ENCODE measurements around the gene PLCB1.

Gene PLCB1

GRCh38 chr20:8700756-8701155 lies 568.7 kb downstream of the PLCB1 start:
- TF ChIP-seq, protein P1, sequence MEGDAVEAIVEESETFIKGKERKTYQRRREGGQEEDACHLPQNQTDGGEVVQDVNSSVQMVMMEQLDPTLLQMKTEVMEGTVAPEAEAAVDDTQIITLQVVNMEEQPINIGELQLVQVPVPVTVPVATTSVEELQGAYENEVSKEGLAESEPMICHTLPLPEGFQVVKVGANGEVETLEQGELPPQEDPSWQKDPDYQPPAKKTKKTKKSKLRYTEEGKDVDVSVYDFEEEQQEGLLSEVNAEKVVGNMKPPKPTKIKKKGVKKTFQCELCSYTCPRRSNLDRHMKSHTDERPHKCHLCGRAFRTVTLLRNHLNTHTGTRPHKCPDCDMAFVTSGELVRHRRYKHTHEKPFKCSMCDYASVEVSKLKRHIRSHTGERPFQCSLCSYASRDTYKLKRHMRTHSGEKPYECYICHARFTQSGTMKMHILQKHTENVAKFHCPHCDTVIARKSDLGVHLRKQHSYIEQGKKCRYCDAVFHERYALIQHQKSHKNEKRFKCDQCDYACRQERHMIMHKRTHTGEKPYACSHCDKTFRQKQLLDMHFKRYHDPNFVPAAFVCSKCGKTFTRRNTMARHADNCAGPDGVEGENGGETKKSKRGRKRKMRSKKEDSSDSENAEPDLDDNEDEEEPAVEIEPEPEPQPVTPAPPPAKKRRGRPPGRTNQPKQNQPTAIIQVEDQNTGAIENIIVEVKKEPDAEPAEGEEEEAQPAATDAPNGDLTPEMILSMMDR (IDR thresholded peaks at IDR 0.05), result no peak

GRCh38 chr20:8706961-8707700 lies 575.1 kb downstream of the PLCB1 start:
- TF ChIP-seq, protein P1 (IDR thresholded peaks at IDR 0.05), result no peak

GRCh38 chr20:8709627-8710026 lies 577.6 kb downstream of the PLCB1 start:
- TF ChIP-seq, protein P1 (IDR thresholded peaks at IDR 0.05), result no peak

GRCh38 chr20:8711501-8711900 lies 579.4 kb downstream of the PLCB1 start:
- TF ChIP-seq, protein P1 (IDR thresholded peaks at IDR 0.05), result no peak

GRCh38 chr20:8714206-8714605 lies 582.1 kb downstream of the PLCB1 start:
- TF ChIP-seq, protein P1 (IDR thresholded peaks at IDR 0.05), result no peak

DNA sequence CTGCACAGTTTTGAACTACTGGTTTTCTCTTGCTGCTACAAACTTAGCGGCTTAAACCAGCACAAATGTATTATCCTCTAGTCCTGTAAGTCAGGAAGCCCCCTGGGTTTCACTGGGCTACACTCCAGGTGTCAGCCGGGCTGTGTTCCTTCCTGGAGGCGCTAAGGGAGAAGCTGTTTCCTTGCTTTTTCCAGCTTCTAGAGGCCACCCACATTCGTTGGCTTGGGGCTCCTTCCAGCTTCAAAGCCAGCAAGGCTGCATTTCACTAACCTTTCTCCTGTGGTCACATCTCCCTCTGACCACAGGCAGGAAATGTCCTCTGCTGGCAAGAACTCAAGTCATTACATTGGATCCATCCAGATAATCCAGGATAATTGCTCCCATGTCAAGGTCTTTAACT lies 586.2 kb downstream of the PLCB1 start:
- TF ChIP-seq, protein P1 (IDR thresholded peaks at IDR 0.05), result no peak

GRCh38 chr20:8720089-8720488 lies 588.0 kb downstream of the PLCB1 start:
- TF ChIP-seq, protein P1 (IDR thresholded peaks at IDR 0.05), result no peak

DNA sequence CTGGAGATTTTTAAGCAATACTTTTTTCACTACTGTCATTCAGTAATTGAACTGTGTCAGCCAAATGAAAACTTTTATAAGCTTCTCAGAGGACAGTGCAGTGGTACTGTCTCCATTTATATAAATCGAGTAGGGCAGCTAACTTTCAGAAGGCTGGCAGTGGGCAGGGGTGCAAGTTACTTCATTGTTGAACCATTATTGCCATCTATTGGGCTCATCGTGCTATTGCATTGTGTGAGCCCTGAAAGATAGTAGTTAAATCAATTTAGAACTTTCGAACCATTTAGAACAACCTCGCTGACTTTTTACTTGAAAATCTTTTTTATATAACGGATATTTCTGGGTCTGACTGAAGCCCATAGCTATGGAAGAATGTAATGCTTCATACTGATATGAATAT lies 589.0 kb downstream of the PLCB1 start:
- TF ChIP-seq, protein P1 (IDR thresholded peaks at IDR 0.05), result peak; percentile 90

Measured in LNCAP (cell line).